Neural cell (in vitro differentiated cells): ENCODE measurements around the gene ITFG1.
"Not testable (repeated sequence)": the region's sequence is repeated elsewhere in the genome, so short reads cannot be mapped to it uniquely, and the experiment has no call there.

Experiments used
- CTCF ChIP-seq: fragments of 450-650 bp; IDR thresholded peaks from 2 replicates; pipeline ENCODE4 v1.5.1; 2014; ENCODE audit warnings: antibody characterized with exemption, mild to moderate bottlenecking, moderate library complexity; ENCODE audit not compliant: poor library complexity, severe bottlenecking
- SMC3 ChIP-seq: fragments of 450-650 bp; conservative IDR thresholded peaks from 2 replicates; pipeline ENCODE4 v1.6.1; 2014; ENCODE audit warnings: antibody characterized with exemption, mild to moderate bottlenecking, moderate library complexity; ENCODE audit not compliant: poor library complexity

GRCh38 chr16:47473004-47473403 lies 12.1 kb upstream of the ITFG1 start:
- not testable (repeated sequence) for TF ChIP-seq CTCF, SMC3
